ENCODE data around the gene CD58. TPM values are rescaled to one million over a fixed set of nuclear protein-coding genes. Genes with fewer than 3 reads are reported as not detected.

Gene CD58
- polyA plus RNA-seq, 1 donor = 19.5 TPM

- peak; percentile 62 for DNase-seq
Measured at GRCh38 chr1:116474921-116475849, 95.6 kb downstream of the CD58 start.

- no peak for DNase-seq
Measured at GRCh38 chr1:116472431-116472961, 98.3 kb downstream of the CD58 start.

GRCh38 chr1:116471241-116471640, 99.6 kb downstream of the CD58 start:
- no peak for DNase-seq

- no peak for DNase-seq
Measured at GRCh38 chr1:116470671-116471070, 100.2 kb downstream of the CD58 start.

GRCh38 chr1:116466810-116467557, 103.8 kb downstream of the CD58 start:
- DNase-seq = no peak

GRCh38 chr1:116465845-116466685, 104.8 kb downstream of the CD58 start:
- DNase-seq = no peak

GRCh38 chr1:116465477-116465844, 105.4 kb downstream of the CD58 start:
- DNase-seq = no peak

Other genes with a start within 250 kb of the CD58 start
- 864 TPM for gene ATP1A1, start 197.8 kb downstream of the CD58 start, polyA plus RNA-seq (ENCODE audit: insufficient read length)
- 29.5 TPM for gene IGSF3, start 96.7 kb upstream of the CD58 start, polyA plus RNA-seq (ENCODE audit: insufficient read length)
- gene CD2, start 183.4 kb upstream of the CD58 start, polyA plus RNA-seq (ENCODE audit: insufficient read length) = 0.08 TPM